HUES6 (cell line): ENCODE data around the gene JADE2.

ENCODE experiments used
- H3K27ac ChIP-seq: 2 replicates; pipeline ENCODE4 v1.7.0; 2013; ENCODE audit warnings: low read depth, mild to moderate bottlenecking, low read length, inconsistent platforms
- H3K27me3 ChIP-seq: 2 replicates; pipeline ENCODE4 v1.6.1; 2013; ENCODE audit warnings: low read length; ENCODE audit not compliant: control insufficient read depth, insufficient read depth
- H3K36me3 ChIP-seq: 2 replicates; pipeline ENCODE4 v1.6.1; 2013; ENCODE audit warnings: low read length; ENCODE audit not compliant: control insufficient read depth, insufficient read depth
- H3K4me1 ChIP-seq: 2 replicates; pipeline ENCODE4 v1.6.1; 2013; ENCODE audit warnings: low read length; ENCODE audit not compliant: control insufficient read depth, insufficient read depth
- H3K4me3 ChIP-seq: 2 replicates; pipeline ENCODE4 v1.5.1; 2013; ENCODE audit warnings: low read depth, low read length
- H3K9ac ChIP-seq: one replicate; pipeline ENCODE4 v1.6.1; 2013; ENCODE audit warnings: mild to moderate bottlenecking, low read length
- H3K9me3 ChIP-seq: 2 replicates; pipeline ENCODE4 v1.6.1; 2013; ENCODE audit warnings: low read depth, low read length; ENCODE audit not compliant: control insufficient read depth, insufficient read depth

JADE2 gene

GRCh38 chr5:134600600-134600999 lies 75.1 kb downstream of the JADE2 start:
- Histone ChIP-seq H3K9me3 (no peaks in the 10 kb centered on the region), H3K4me1 (no peaks in the 10 kb centered on the region), H3K4me3 (no peak overlapping the region), H3K27ac (no peak overlapping the region), H3K27me3 (no peaks in the 10 kb centered on the region), H3K36me3 (peaks cover 22% of the 10 kb centered on the region), H3K9ac (no peak overlapping the region)

- Histone ChIP-seq H3K36me3 (peaks cover 40% of the 10 kb centered on the region), H3K4me1 (no peaks in the 10 kb centered on the region), H3K27me3 (no peaks in the 10 kb centered on the region), H3K9ac (no peak overlapping the region), H3K27ac (no peak overlapping the region), H3K4me3 (no peak overlapping the region), H3K9me3 (no peaks in the 10 kb centered on the region)
Measured at GRCh38 chr5:134603059-134603458, 77.6 kb downstream of the JADE2 start.

GRCh38 chr5:134604908-134605307 lies 79.4 kb downstream of the JADE2 start:
- Histone ChIP-seq H3K9ac (no peak overlapping the region), H3K27me3 (no peaks in the 10 kb centered on the region), H3K4me3 (no peak overlapping the region), H3K36me3 (peaks cover 57% of the 10 kb centered on the region), H3K9me3 (no peaks in the 10 kb centered on the region), H3K4me1 (no peaks in the 10 kb centered on the region), H3K27ac (no peak overlapping the region)

- Histone ChIP-seq H3K9me3 (no peaks in the 10 kb centered on the region), H3K4me1 (no peaks in the 10 kb centered on the region), H3K36me3 (peaks cover 67% of the 10 kb centered on the region)
Measured at GRCh38 chr5:134606726-134607125, 81.3 kb downstream of the JADE2 start.

GRCh38 chr5:134608555-134608954 lies 83.1 kb downstream of the JADE2 start:
- peaks cover 73% of the 10 kb centered on the region for H3K36me3 ChIP-seq
- no peak overlapping the region for H3K4me3 ChIP-seq
- H3K9me3 ChIP-seq, result no peaks in the 10 kb centered on the region
- no peak overlapping the region for H3K27ac ChIP-seq
- H3K9ac ChIP-seq, result no peak overlapping the region
- no peaks in the 10 kb centered on the region for H3K4me1 ChIP-seq
- H3K27me3 ChIP-seq, result no peaks in the 10 kb centered on the region

More at GRCh38 chr5:134606726-134607125, 81.3 kb downstream of the JADE2 start:
- Histone ChIP-seq H3K27ac (no peak overlapping the region), H3K27me3 (no peaks in the 10 kb centered on the region), H3K4me3 (no peak overlapping the region), H3K9ac (no peak overlapping the region)

- H3K9me3 ChIP-seq, result no peaks in the 10 kb centered on the region
- no peak overlapping the region for H3K4me3 ChIP-seq
- H3K27me3 ChIP-seq, result no peaks in the 10 kb centered on the region
- H3K27ac ChIP-seq, result no peak overlapping the region
- H3K36me3 ChIP-seq, result peaks cover 67% of the 10 kb centered on the region
- no peaks in the 10 kb centered on the region for H3K4me1 ChIP-seq
- no peak overlapping the region for H3K9ac ChIP-seq
Measured at GRCh38 chr5:134609232-134609851, 83.9 kb downstream of the JADE2 start.

- Histone ChIP-seq H3K27ac (no peak overlapping the region), H3K9me3 (no peaks in the 10 kb centered on the region), H3K4me3 (no peak overlapping the region), H3K27me3 (no peaks in the 10 kb centered on the region), H3K4me1 (no peaks in the 10 kb centered on the region), H3K9ac (no peak overlapping the region), H3K36me3 (peaks cover 58% of the 10 kb centered on the region)
Measured at GRCh38 chr5:134610725-134611124, 85.3 kb downstream of the JADE2 start.

- Histone ChIP-seq H3K27me3 (no peaks in the 10 kb centered on the region), H3K9ac (no peak overlapping the region), H3K27ac (no peak overlapping the region), H3K4me1 (no peaks in the 10 kb centered on the region), H3K9me3 (no peaks in the 10 kb centered on the region), H3K36me3 (peaks cover 50% of the 10 kb centered on the region), H3K4me3 (no peak overlapping the region)
Measured at GRCh38 chr5:134611515-134611914, 86.0 kb downstream of the JADE2 start.

GRCh38 chr5:134614450-134615085 lies 89.1 kb downstream of the JADE2 start:
- Histone ChIP-seq H3K9ac (no peak overlapping the region), H3K36me3 (peaks cover 39% of the 10 kb centered on the region), H3K4me3 (no peak overlapping the region), H3K27ac (no peak overlapping the region), H3K27me3 (no peaks in the 10 kb centered on the region), H3K9me3 (no peaks in the 10 kb centered on the region), H3K4me1 (no peaks in the 10 kb centered on the region)

- H3K9me3 ChIP-seq, result no peaks in the 10 kb centered on the region
- no peaks in the 10 kb centered on the region for H3K4me1 ChIP-seq
- no peaks in the 10 kb centered on the region for H3K27me3 ChIP-seq
- H3K27ac ChIP-seq, result no peak overlapping the region
- peaks cover 34% of the 10 kb centered on the region for H3K36me3 ChIP-seq
- no peak overlapping the region for H3K9ac ChIP-seq
- H3K4me3 ChIP-seq, result no peak overlapping the region
Measured at GRCh38 chr5:134620634-134621033, 95.2 kb downstream of the JADE2 start.

GRCh38 chr5:134625559-134625958 lies 100.1 kb downstream of the JADE2 start:
- Histone ChIP-seq H3K27ac (no peak overlapping the region), H3K9me3 (no peaks in the 10 kb centered on the region), H3K27me3 (no peaks in the 10 kb centered on the region), H3K4me1 (no peaks in the 10 kb centered on the region), H3K4me3 (no peak overlapping the region), H3K9ac (no peak overlapping the region), H3K36me3 (peaks cover 16% of the 10 kb centered on the region)
